Osteoblast (primary cell): ENCODE measurements around the gene XXYLT1. TPM values are rescaled to one million over a fixed set of nuclear protein-coding genes. Genes with fewer than 3 reads are reported as not detected.
A peak's percentile ranks its signal among the peaks of the same experiment; 100 is the strongest.

Experiments used
- DNase-seq: peaks from one replicate; pipeline ENCODE4 v3.0.0; 2011; ENCODE audit warnings: low spot score, mixed read lengths; ENCODE audit not compliant: insufficient read length; ENCODE audit errors: missing footprints
- H2AFZ ChIP-seq: 2 replicates; pipeline ENCODE4 v1.6.0; 2011; ENCODE audit warnings: mild to moderate bottlenecking, low read length
- H3K27ac ChIP-seq: 2 replicates; pipeline ENCODE4 v1.5.1; 2011; ENCODE audit warnings: mild to moderate bottlenecking, low read depth, low read length, moderate library complexity
- H3K27me3 ChIP-seq: 2 replicates; pipeline ENCODE4 v1.6.0; 2012; ENCODE audit warnings: mild to moderate bottlenecking, control low read depth, inconsistent platforms, low read length, moderate library complexity; ENCODE audit not compliant: insufficient read depth
- H3K36me3 ChIP-seq: 2 replicates; pipeline ENCODE4 v1.5.1; 2011; ENCODE audit warnings: mild to moderate bottlenecking, low read length, control low read depth, moderate library complexity; ENCODE audit not compliant: insufficient read depth
- H3K4me1 ChIP-seq: 2 replicates; pipeline ENCODE4 v1.5.1; 2011; ENCODE audit warnings: mild to moderate bottlenecking, low read length, control low read depth, moderate library complexity; ENCODE audit not compliant: insufficient read depth
- H3K4me2 ChIP-seq: 2 replicates; pipeline ENCODE4 v1.6.0; 2011; ENCODE audit warnings: mild to moderate bottlenecking, low read length; ENCODE audit not compliant: insufficient read depth
- H3K4me3 ChIP-seq: fragments of 200-600 bp; sonication (generic); 3 replicates; pipeline ENCODE4 v1.5.1; 2012; ENCODE audit warnings: mild to moderate bottlenecking, low read length, inconsistent platforms; ENCODE audit not compliant: insufficient read depth
- H3K79me2 ChIP-seq: 2 replicates; pipeline ENCODE4 v1.6.0; 2012; ENCODE audit warnings: mild to moderate bottlenecking, low read length, control low read depth, inconsistent platforms; ENCODE audit not compliant: insufficient read depth
- H3K9me3 ChIP-seq: 2 replicates; pipeline ENCODE4 v1.5.1; 2011; ENCODE audit warnings: low read depth, low read length, control low read depth
- H4K20me1 ChIP-seq: 2 replicates; pipeline ENCODE4 v1.6.0; 2012; ENCODE audit warnings: mild to moderate bottlenecking, low read length, control low read depth; ENCODE audit not compliant: insufficient read depth
- total RNA-seq: library from RNA; depleted of rRNA; stranded (reverse); fragments of >200 nt; gene quantifications from 2 replicates; pipeline ENCODE4 v1.2.3, GENCODE V29; 2012
- TF ChIP-seq, protein P1 (sequence below): IDR thresholded peaks from 2 replicates; pipeline ENCODE4 v1.5.1; 2011; ENCODE audit warnings: mild to moderate bottlenecking, low read depth, low read length, moderate library complexity; ENCODE audit errors: extremely low read depth

Gene XXYLT1
- total RNA-seq, 1 donor, result 28.2 TPM

GRCh38 chr3:195306369-195306768, 35.4 kb upstream of the XXYLT1 start:
- H2AFZ ChIP-seq, result no peak overlapping the region
- no peak overlapping the region for H3K27ac ChIP-seq
- H3K36me3 ChIP-seq, result peaks cover 3% of the 10 kb centered on the region
- no peaks in the 10 kb centered on the region for H4K20me1 ChIP-seq
- TF ChIP-seq, protein P1, sequence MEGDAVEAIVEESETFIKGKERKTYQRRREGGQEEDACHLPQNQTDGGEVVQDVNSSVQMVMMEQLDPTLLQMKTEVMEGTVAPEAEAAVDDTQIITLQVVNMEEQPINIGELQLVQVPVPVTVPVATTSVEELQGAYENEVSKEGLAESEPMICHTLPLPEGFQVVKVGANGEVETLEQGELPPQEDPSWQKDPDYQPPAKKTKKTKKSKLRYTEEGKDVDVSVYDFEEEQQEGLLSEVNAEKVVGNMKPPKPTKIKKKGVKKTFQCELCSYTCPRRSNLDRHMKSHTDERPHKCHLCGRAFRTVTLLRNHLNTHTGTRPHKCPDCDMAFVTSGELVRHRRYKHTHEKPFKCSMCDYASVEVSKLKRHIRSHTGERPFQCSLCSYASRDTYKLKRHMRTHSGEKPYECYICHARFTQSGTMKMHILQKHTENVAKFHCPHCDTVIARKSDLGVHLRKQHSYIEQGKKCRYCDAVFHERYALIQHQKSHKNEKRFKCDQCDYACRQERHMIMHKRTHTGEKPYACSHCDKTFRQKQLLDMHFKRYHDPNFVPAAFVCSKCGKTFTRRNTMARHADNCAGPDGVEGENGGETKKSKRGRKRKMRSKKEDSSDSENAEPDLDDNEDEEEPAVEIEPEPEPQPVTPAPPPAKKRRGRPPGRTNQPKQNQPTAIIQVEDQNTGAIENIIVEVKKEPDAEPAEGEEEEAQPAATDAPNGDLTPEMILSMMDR, result no peak
- H3K79me2 ChIP-seq, result no peaks in the 10 kb centered on the region
- H3K9me3 ChIP-seq, result no peaks in the 10 kb centered on the region
- no peak for DNase-seq
- H3K27me3 ChIP-seq, result no peaks in the 10 kb centered on the region
- no peak overlapping the region for H3K4me3 ChIP-seq
- peaks cover 5% of the 10 kb centered on the region for H3K4me1 ChIP-seq
- H3K4me2 ChIP-seq, result no peak overlapping the region

DNA sequence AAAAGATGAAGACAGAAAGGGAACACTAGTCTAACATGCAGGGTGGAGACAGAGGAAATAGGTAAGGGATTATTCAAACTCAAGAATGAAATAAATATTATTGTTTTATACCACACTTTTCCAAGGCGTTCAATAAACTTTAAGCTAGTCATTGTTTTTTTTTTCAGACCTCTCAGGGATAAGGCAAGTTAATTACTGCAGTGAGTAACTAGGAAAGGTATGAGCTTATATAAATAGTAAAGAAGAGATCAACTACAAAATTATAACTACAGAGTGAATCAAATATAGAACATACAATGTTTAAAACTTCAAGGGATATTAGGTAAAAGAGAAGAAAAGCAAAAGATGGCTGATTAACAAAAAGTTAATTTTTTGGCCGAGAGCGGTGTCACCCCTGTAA, 31.5 kb upstream of the XXYLT1 start:
- no peak overlapping the region for H3K27ac ChIP-seq
- no peaks in the 10 kb centered on the region for H3K79me2 ChIP-seq
- peak; percentile 58 for DNase-seq

DNA sequence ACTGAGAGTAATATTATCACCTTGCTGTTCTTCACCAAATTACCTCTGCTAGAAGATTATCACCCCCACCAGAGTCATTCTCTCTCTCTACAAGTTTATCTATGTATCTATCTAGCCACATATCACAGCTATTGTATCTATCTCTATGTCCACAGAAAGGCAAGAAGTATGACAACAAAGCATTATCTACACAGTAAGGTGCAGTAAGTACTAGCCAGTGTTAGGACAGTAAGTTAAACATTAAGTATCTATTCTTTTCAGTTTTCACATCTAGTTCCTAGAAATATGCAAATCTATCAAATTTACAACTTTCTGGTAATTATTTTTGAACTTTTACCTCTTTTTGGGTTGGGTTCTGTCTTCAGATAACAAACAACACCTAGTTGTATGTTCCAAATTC, 26.5 kb upstream of the XXYLT1 start:
- Histone ChIP-seq H3K27ac (no peak overlapping the region), H3K4me1 (no peaks in the 10 kb centered on the region), H3K9me3 (no peaks in the 10 kb centered on the region), H3K4me3 (no peak overlapping the region), H3K79me2 (no peaks in the 10 kb centered on the region), H4K20me1 (no peaks in the 10 kb centered on the region), H2AFZ (no peak overlapping the region), H3K27me3 (no peaks in the 10 kb centered on the region), H3K36me3 (peaks cover 21% of the 10 kb centered on the region), H3K4me2 (no peak overlapping the region)
- no peak for DNase-seq
- TF ChIP-seq, protein P1, result no peak

More for the DNA sequence above, 31.5 kb upstream of the XXYLT1 start:
- no peaks in the 10 kb centered on the region for H4K20me1 ChIP-seq
- no peak overlapping the region for H2AFZ ChIP-seq
- no peak overlapping the region for H3K4me3 ChIP-seq
- peaks cover 13% of the 10 kb centered on the region for H3K36me3 ChIP-seq
- TF ChIP-seq, protein P1, result no peak
- no peak overlapping the region for H3K4me2 ChIP-seq
- H3K4me1 ChIP-seq, result peaks cover 5% of the 10 kb centered on the region
- H3K9me3 ChIP-seq, result no peaks in the 10 kb centered on the region
- H3K27me3 ChIP-seq, result no peaks in the 10 kb centered on the region

DNA sequence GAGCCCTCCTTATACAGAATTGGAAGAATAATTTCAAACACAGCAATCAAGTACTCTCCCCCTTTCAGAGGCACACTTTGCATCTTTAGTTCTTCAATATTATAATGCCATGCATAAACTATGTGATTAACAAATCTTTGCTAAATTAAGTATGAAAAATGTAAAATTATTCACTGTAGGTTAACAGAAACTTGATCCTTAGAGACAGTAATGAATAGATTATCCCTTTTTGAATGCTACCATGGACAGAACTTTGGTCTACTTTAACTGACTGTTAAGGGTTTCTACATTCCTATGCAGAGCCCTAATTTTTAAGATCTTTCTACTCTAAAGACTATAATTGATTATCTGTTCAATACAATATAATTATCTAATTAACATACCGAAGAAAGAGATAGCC, 25.7 kb upstream of the XXYLT1 start:
- H3K27me3 ChIP-seq, result no peaks in the 10 kb centered on the region
- DNase-seq, result no peak
- TF ChIP-seq, protein P1, result no peak
- H3K4me2 ChIP-seq, result no peak overlapping the region
- no peak overlapping the region for H3K27ac ChIP-seq
- H3K9me3 ChIP-seq, result no peaks in the 10 kb centered on the region
- H4K20me1 ChIP-seq, result no peaks in the 10 kb centered on the region
- no peaks in the 10 kb centered on the region for H3K79me2 ChIP-seq
- no peaks in the 10 kb centered on the region for H3K4me1 ChIP-seq
- H3K36me3 ChIP-seq, result peaks cover 26% of the 10 kb centered on the region
- no peak overlapping the region for H3K4me3 ChIP-seq
- H2AFZ ChIP-seq, result no peak overlapping the region
